Testis (tissue), 3 donors: ENCODE results near the gene LRRC3B. TPM values are rescaled to one million over a fixed set of nuclear protein-coding genes. Genes with fewer than 3 reads are reported as not detected.

Source experiments
- DNase-seq: peaks from one replicate; pipeline ENCODE4 v3.0.0-alpha.2; 2019
- H3K27ac ChIP-seq, 2 donors: fragments of 200-600 bp; sonication (generic); one replicate each; pipeline ENCODE4 v1.5.1; 2019
- H3K27me3 ChIP-seq: fragments of 200-600 bp; sonication (generic); one replicate; pipeline ENCODE4 v1.5.1; 2019
- H3K36me3 ChIP-seq: fragments of 200-600 bp; sonication (generic); one replicate; pipeline ENCODE4 v1.5.1; 2017; ENCODE audit warnings: low read depth; ENCODE audit errors: missing control alignments
- H3K4me1 ChIP-seq: fragments of 200-600 bp; sonication (generic); one replicate; pipeline ENCODE4 v1.5.1; 2019
- H3K4me3 ChIP-seq, 2 donors: fragments of 200-600 bp; sonication (generic); one replicate each; pipeline ENCODE4 v1.5.1; 2017 to 2019
- H3K9me3 ChIP-seq: fragments of 200-600 bp; sonication (generic); one replicate; pipeline ENCODE4 v1.5.1; 2017
- POLR2A ChIP-seq: fragments of 450-650 bp; IDR thresholded peaks from one replicate; pipeline ENCODE4 v1.6.1; 2017; ENCODE audit warnings: antibody characterized with exemption, mild to moderate bottlenecking, moderate library complexity
- WGBS, 2 donors: methylation state at CpG; one replicate each; pipeline ENCODE4 v1.1.5; 2018; 5-methylcytosine and 5-hydroxymethylcytosine counted together
- intact Hi-C: fragments of 100-400 bp; cut with DNase I; formaldehyde crosslinking; loops from one replicate; pipeline ENCODE4 v1.15.1; 2023; ENCODE audit warnings: low total_unique reads
- polyA plus RNA-seq: library from polyadenylated mRNA; stranded (reverse); fragments of 350-450 nt; fragmentation: Illumina TruSeq; extraction: RNeasy Lipid Tissue Mini Kit (QIAGEN cat#74804); gene quantifications from one replicate; pipeline ENCODE4 v1.2.3, GENCODE V29; 2014; ENCODE audit warnings: low read depth, low replicate concordance; ENCODE audit not compliant: insufficient read depth
- total RNA-seq, 2 donors: library from RNA; depleted of rRNA; stranded (reverse); fragments of >200 nt; gene quantifications; one replicate each; pipeline ENCODE4 v1.2.3, GENCODE V29; 2016
- TF ChIP-seq, protein P1 (sequence below), 3 experiments: fragments of 450-650 bp in 2 of 3; fragments of 200-600 bp in 1 of 3; sonication (generic) in 1 of 3; IDR thresholded peaks; one replicate each; pipeline ENCODE4 v1.5.1; 2016 to 2019; ENCODE audit warnings: antibody characterized with exemption in 3 of 3, mild to moderate bottlenecking in 2 of 3, moderate library complexity in 1 of 3

LRRC3B gene
- total and polyA plus RNA-seq, 3 donors from 2014 or later: 6.1 to 24.2 (median 6.3) TPM

DNA sequence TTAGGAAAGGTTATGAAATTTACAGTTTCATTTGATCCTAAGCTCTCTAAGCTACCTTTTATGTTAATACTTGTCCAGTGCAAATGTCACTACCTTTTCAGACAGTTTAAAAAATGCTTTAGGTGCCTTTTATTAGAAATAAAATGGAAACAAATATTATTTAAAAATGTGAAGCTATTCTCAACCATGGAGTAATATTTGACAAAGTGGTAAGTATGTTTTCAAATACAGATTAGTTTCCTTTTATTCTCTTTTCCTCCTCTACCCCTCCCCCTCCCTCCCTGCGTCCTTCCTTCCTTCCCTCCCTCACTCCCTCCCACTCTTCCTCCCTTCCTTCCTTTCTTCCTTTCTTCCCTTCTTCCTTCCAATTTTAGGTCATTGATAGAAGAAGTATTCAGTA is 6.3 kb downstream of the LRRC3B start:
- H3K36me3 ChIP-seq: no peaks in the 10 kb centered on the region
- no peak overlapping the region for H3K4me3 ChIP-seq
- H3K27me3 ChIP-seq: no peaks in the 10 kb centered on the region
- no peaks in the 10 kb centered on the region for H3K4me1 ChIP-seq
- H3K9me3 ChIP-seq: no peaks in the 10 kb centered on the region
- TF ChIP-seq, protein P1, sequence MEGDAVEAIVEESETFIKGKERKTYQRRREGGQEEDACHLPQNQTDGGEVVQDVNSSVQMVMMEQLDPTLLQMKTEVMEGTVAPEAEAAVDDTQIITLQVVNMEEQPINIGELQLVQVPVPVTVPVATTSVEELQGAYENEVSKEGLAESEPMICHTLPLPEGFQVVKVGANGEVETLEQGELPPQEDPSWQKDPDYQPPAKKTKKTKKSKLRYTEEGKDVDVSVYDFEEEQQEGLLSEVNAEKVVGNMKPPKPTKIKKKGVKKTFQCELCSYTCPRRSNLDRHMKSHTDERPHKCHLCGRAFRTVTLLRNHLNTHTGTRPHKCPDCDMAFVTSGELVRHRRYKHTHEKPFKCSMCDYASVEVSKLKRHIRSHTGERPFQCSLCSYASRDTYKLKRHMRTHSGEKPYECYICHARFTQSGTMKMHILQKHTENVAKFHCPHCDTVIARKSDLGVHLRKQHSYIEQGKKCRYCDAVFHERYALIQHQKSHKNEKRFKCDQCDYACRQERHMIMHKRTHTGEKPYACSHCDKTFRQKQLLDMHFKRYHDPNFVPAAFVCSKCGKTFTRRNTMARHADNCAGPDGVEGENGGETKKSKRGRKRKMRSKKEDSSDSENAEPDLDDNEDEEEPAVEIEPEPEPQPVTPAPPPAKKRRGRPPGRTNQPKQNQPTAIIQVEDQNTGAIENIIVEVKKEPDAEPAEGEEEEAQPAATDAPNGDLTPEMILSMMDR (IDR thresholded peaks at IDR 0.05): no peak
- TF ChIP-seq POLR2A: no peak
- no peak for DNase-seq
- intact Hi-C loops: no loop called here
- 80 to 82% methylated on average over 1 of the region's 1 CpG for WGBS, 2 donors
- H3K27ac ChIP-seq: no peak overlapping the region

DNA sequence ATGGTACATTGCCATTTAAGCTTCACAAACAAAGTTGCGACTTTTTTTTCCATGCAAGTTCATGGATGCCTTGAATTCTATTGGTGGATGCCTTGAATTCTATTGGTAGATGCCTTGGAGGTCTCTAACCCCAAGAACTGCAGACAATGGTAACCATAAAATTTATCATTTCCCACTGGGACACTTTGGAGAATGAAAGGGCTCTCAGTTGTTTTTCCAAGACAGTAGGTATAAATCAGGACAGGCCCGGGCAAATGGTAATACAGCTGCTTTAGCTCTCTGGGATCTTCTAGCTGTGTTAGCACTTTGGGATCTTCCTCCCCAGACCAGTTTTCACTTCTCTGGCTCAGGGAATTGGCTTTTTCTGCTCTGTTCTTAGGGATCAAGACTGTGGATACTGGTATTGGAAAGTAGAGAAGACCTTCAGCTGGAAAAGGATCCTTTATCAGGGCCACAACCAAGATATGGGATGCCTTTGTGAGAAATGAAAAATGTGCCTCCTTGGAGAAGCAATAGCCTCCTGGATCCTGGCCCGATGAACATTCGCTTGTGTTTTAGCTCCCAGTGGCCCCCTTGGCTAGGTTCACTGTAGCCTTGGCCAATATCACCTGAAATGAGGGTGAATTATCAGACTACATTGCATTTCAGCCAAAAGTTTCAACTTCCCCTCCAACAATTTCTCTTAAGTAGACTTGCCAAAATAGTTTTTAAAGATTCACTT is 8.3 kb downstream of the LRRC3B start:
- H3K4me3 ChIP-seq: no peak overlapping the region
- no peak overlapping the region for H3K27ac ChIP-seq
- no peaks in the 10 kb centered on the region for H3K36me3 ChIP-seq
- no peaks in the 10 kb centered on the region for H3K4me1 ChIP-seq
- 72 to 75% methylated on average over 4 of the region's 4 CpGs for WGBS, 2 donors
- H3K27me3 ChIP-seq: no peaks in the 10 kb centered on the region
- DNase-seq: no peak
- no peaks in the 10 kb centered on the region for H3K9me3 ChIP-seq
- TF ChIP-seq, protein P1 (IDR thresholded peaks at IDR 0.05): no peak
- TF ChIP-seq POLR2A: no peak
- intact Hi-C loops: no loop called here

DNA sequence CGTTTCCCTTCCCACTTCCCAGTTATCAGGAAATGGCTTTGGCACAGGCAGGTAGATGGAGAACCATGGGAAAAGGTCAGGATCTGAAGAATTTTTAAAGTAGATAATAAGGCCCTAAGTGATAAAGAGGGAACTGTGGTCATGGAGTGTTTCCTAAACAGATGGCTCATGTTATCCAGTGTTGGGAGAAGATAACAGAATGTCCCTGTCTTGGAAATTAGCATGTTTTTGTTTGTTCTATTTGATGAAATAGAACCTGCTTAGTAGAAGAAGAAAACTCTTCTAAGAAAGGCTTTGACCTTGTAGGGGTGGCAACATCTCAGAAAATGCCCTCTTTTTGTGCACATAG is 8.8 kb downstream of the LRRC3B start:
- Histone ChIP-seq H3K27me3 (no peaks in the 10 kb centered on the region), H3K27ac (no peak overlapping the region), H3K36me3 (no peaks in the 10 kb centered on the region), H3K4me3 (no peak overlapping the region), H3K4me1 (no peaks in the 10 kb centered on the region), H3K9me3 (no peaks in the 10 kb centered on the region)
- DNase-seq: no peak
- WGBS, 2 donors: 40 to 49% methylated on average over 1 of the region's 1 CpG
- no peak for TF ChIP-seq POLR2A
- intact Hi-C loops: no loop called here

DNA sequence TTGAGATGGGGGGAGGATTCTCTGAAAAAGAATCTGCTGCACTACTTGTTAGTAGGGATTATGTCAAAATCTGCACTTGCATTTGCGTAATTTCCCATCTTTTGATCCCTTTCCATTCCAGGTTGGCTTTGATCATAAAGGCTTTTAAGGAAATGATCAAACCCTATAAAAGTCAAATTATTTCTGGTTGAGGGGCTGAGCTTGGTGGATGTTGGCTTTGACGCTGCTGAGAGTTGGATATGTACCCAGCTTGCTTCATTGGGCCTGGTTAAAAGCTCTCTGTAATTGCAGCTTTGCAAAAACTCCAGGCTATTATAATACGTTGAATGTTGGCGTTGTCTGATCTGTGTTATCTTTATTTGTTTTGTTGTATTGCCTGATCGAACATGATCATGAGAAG is 12.0 kb downstream of the LRRC3B start:
- no peak for DNase-seq
- Histone ChIP-seq H3K4me1 (no peaks in the 10 kb centered on the region), H3K9me3 (no peaks in the 10 kb centered on the region), H3K4me3 (no peak overlapping the region), H3K27ac (no peak overlapping the region), H3K27me3 (no peaks in the 10 kb centered on the region), H3K36me3 (no peaks in the 10 kb centered on the region)
- TF ChIP-seq POLR2A: no peak
- TF ChIP-seq, protein P1 (IDR thresholded peaks at IDR 0.05): no peak
- 70 to 71% methylated on average over 5 of the region's 5 CpGs for WGBS, 2 donors
- intact Hi-C loops: no loop called here

DNA sequence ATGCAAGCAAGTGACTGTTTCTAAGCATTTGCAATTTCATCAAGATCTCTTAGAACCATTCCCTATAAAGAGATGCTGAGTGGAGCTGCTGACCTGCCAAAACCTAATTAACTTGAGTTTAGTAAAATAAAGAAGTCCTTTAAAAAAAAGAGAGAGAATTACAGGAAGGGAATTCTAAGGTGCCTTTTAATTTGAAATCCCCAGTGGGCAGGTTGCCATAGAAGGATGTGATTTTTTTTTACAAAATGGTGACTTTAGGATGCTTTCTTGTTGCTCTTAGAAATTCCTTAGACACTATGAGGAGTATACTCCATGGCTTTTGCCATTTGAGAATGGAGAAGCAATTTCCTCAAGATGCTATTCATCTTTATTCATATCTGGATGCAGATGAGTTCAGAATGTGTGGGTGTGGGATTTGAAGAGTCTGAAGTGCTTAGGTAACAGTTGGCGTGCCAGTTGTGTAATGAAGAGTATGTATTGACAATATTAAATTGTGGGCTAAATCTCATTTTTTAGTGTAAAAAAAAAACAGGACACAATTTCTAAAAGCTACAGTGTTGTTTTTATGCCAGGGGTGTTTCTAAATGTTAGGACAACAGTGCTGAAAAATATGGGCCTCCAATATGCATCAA is 13.6 kb downstream of the LRRC3B start:
- Histone ChIP-seq H3K9me3 (no peaks in the 10 kb centered on the region), H3K36me3 (no peaks in the 10 kb centered on the region), H3K4me1 (no peaks in the 10 kb centered on the region), H3K4me3 (no peak overlapping the region), H3K27ac (no peak overlapping the region), H3K27me3 (no peaks in the 10 kb centered on the region)
- intact Hi-C loops: no loop called here
- TF ChIP-seq, protein P1 (IDR thresholded peaks at IDR 0.05): no peak
- TF ChIP-seq POLR2A: no peak
- WGBS, 2 donors: 84 to 96% methylated on average over 1 of the region's 1 CpG
- DNase-seq: no peak
